Effector memory CD4-positive, alpha-beta T cell (primary cell): ENCODE data around the gene ALPP.
"Not testable (repeated sequence)": the region's sequence is repeated elsewhere in the genome, so short reads cannot be mapped to it uniquely, and the experiment has no call there.

Experiments
- DNase-seq, 3 donors: peaks; one replicate each; pipeline ENCODE4 v3.0.0-alpha.2; 2020
- H3K27ac ChIP-seq: 2 replicates; pipeline ENCODE4 v1.7.0; 2013; ENCODE audit warnings: mild to moderate bottlenecking, low read length, moderate library complexity; ENCODE audit not compliant: insufficient read depth, poor library complexity, severe bottlenecking
- H3K27me3 ChIP-seq: replicated peaks from 2 replicates; pipeline ENCODE4 v1.7.0; 2013; ENCODE audit warnings: mild to moderate bottlenecking, low read length; ENCODE audit not compliant: insufficient read depth, control insufficient read depth, poor library complexity, severe bottlenecking
- H3K36me3 ChIP-seq: 2 replicates; pipeline ENCODE4 v1.7.0; 2013; ENCODE audit warnings: mild to moderate bottlenecking, low read length, moderate library complexity; ENCODE audit not compliant: control insufficient read depth, insufficient read depth
- H3K4me1 ChIP-seq: 2 replicates; pipeline ENCODE4 v1.7.0; 2013; ENCODE audit warnings: low read length, mild to moderate bottlenecking; ENCODE audit not compliant: control insufficient read depth, insufficient read depth, poor library complexity, severe bottlenecking
- H3K4me3 ChIP-seq: 2 replicates; pipeline ENCODE4 v1.7.0; 2013; ENCODE audit warnings: low read length, low read depth, mild to moderate bottlenecking; ENCODE audit not compliant: insufficient read depth, poor library complexity, severe bottlenecking
- H3K9me3 ChIP-seq: 2 replicates; pipeline ENCODE4 v1.7.0; 2013; ENCODE audit warnings: mild to moderate bottlenecking, low read length, moderate library complexity; ENCODE audit not compliant: control insufficient read depth

The ALPP gene

GRCh38 chr2:232363784-232364615 lies 14.6 kb upstream of the ALPP start:
- Histone ChIP-seq H3K4me3 (peak overlapping the region; percentile 55), H3K27ac (no peak overlapping the region)
- DNase-seq = no peak

GRCh38 chr2:232364806-232365594 lies 13.6 kb upstream of the ALPP start:
- not testable (repeated sequence) for DNase-seq, H3K4me3 ChIP-seq, H3K27ac ChIP-seq, H3K36me3 ChIP-seq, H3K27me3 ChIP-seq, H3K9me3 ChIP-seq, H3K4me1 ChIP-seq

More at GRCh38 chr2:232363784-232364615, 14.6 kb upstream of the ALPP start:
- Histone ChIP-seq H3K36me3 (no peaks in the 10 kb centered on the region), H3K4me1 (peaks cover 2% of the 10 kb centered on the region), H3K9me3 (no peaks in the 10 kb centered on the region), H3K27me3 (no peaks in the 10 kb centered on the region)

- DNase-seq = no peak
- Histone ChIP-seq H3K4me1 (peaks cover 2% of the 10 kb centered on the region), H3K4me3 (no peak overlapping the region), H3K9me3 (no peaks in the 10 kb centered on the region), H3K27ac (no peak overlapping the region), H3K27me3 (no peaks in the 10 kb centered on the region), H3K36me3 (no peaks in the 10 kb centered on the region)
Observed at GRCh38 chr2:232365621-232366321, 12.8 kb upstream of the ALPP start.

- H3K4me3 ChIP-seq, H3K4me1 ChIP-seq, H3K36me3 ChIP-seq, H3K27me3 ChIP-seq, H3K27ac ChIP-seq, DNase-seq, H3K9me3 ChIP-seq: not testable (repeated sequence)
Observed at GRCh38 chr2:232366461-232366860, 12.1 kb upstream of the ALPP start.

GRCh38 chr2:232367016-232367415 lies 11.5 kb upstream of the ALPP start:
- Histone ChIP-seq H3K4me3 (no peak overlapping the region), H3K4me1 (peaks cover 2% of the 10 kb centered on the region), H3K27me3 (no peaks in the 10 kb centered on the region), H3K36me3 (no peaks in the 10 kb centered on the region), H3K9me3 (no peaks in the 10 kb centered on the region), H3K27ac (no peak overlapping the region)
- no peak for DNase-seq

- no peak for DNase-seq
Observed at GRCh38 chr2:232367591-232368233, 10.8 kb upstream of the ALPP start.

GRCh38 chr2:232368311-232368731 lies 10.2 kb upstream of the ALPP start:
- DNase-seq = no peak
- Histone ChIP-seq H3K4me1 (peaks cover 2% of the 10 kb centered on the region), H3K27me3 (no peaks in the 10 kb centered on the region), H3K27ac (no peak overlapping the region), H3K4me3 (no peak overlapping the region), H3K36me3 (no peaks in the 10 kb centered on the region), H3K9me3 (no peaks in the 10 kb centered on the region)

More at GRCh38 chr2:232367591-232368233, 10.8 kb upstream of the ALPP start:
- Histone ChIP-seq H3K27ac (no peak overlapping the region), H3K4me3 (no peak overlapping the region), H3K9me3 (no peaks in the 10 kb centered on the region), H3K4me1 (peaks cover 2% of the 10 kb centered on the region), H3K36me3 (no peaks in the 10 kb centered on the region), H3K27me3 (no peaks in the 10 kb centered on the region)

- H3K9me3 ChIP-seq = no peaks in the 10 kb centered on the region
- peaks cover under 1% of the 10 kb centered on the region for H3K4me1 ChIP-seq
- no peak for DNase-seq
- no peak overlapping the region for H3K4me3 ChIP-seq
- H3K27ac ChIP-seq = no peak overlapping the region
- no peaks in the 10 kb centered on the region for H3K27me3 ChIP-seq
- no peaks in the 10 kb centered on the region for H3K36me3 ChIP-seq
Observed at GRCh38 chr2:232369126-232369951, 9.2 kb upstream of the ALPP start.

- H3K4me1 ChIP-seq, DNase-seq, H3K36me3 ChIP-seq, H3K27ac ChIP-seq, H3K27me3 ChIP-seq, H3K4me3 ChIP-seq, H3K9me3 ChIP-seq: not testable (repeated sequence)
Observed at GRCh38 chr2:232370007-232370406, 8.5 kb upstream of the ALPP start.
